H9 (cell line): ENCODE data around the gene SCN1B. TPM values are rescaled to one million over a fixed set of nuclear protein-coding genes. Genes with fewer than 3 reads are reported as not detected.

Experiments
- DNase-seq: peaks from one replicate; pipeline ENCODE4 v3.0.0-alpha.2; 2017
- H2AFZ ChIP-seq: one replicate; pipeline ENCODE4 v1.6.1; 2013; ENCODE audit warnings: mild to moderate bottlenecking, low read length, control low read depth, moderate library complexity
- H2AK5ac ChIP-seq: 2 replicates; pipeline ENCODE4 v1.6.1; 2013; ENCODE audit warnings: low read length, control low read depth, mixed read lengths; ENCODE audit not compliant: insufficient read length
- H2BK120ac ChIP-seq: one replicate; pipeline ENCODE4 v1.6.1; 2013; ENCODE audit warnings: low read depth, mild to moderate bottlenecking, low read length, control low read depth, inconsistent platforms; ENCODE audit not compliant: poor library complexity, severe bottlenecking
- H2BK12ac ChIP-seq: 2 replicates; pipeline ENCODE4 v1.6.1; 2013; ENCODE audit warnings: low read length, control low read depth, mixed read lengths, low read depth; ENCODE audit not compliant: insufficient read length
- H2BK15ac ChIP-seq: 2 replicates; pipeline ENCODE4 v1.6.1; 2013; ENCODE audit warnings: low read depth, low read length, control low read depth
- H2BK20ac ChIP-seq: one replicate; pipeline ENCODE4 v1.6.1; 2013; ENCODE audit warnings: low read depth, mild to moderate bottlenecking, low read length, control low read depth, inconsistent platforms; ENCODE audit not compliant: poor library complexity, severe bottlenecking
- H2BK5ac ChIP-seq: 2 replicates; pipeline ENCODE4 v1.6.1; 2013; ENCODE audit warnings: low read length, control low read depth, mixed read lengths; ENCODE audit not compliant: insufficient read length
- H3K14ac ChIP-seq: 2 replicates; pipeline ENCODE4 v1.6.1; 2013; ENCODE audit warnings: low read length, control low read depth; ENCODE audit not compliant: insufficient read depth
- H3K18ac ChIP-seq: 2 replicates; pipeline ENCODE4 v1.6.1; 2013; ENCODE audit warnings: low read depth, mild to moderate bottlenecking, mixed read lengths, low read length, control low read depth; ENCODE audit not compliant: insufficient read length
- H3K23ac ChIP-seq: 2 replicates; pipeline ENCODE4 v1.6.1; 2013; ENCODE audit warnings: low read length, control low read depth, mixed read lengths, low read depth; ENCODE audit not compliant: insufficient read length
- H3K23me2 ChIP-seq: 2 replicates; pipeline ENCODE4 v1.6.1; 2013; ENCODE audit warnings: low read depth, mild to moderate bottlenecking, mixed read lengths, low read length, control low read depth; ENCODE audit not compliant: insufficient read length, poor library complexity, severe bottlenecking
- H3K27ac ChIP-seq: 2 replicates; pipeline ENCODE4 v1.5.1; 2013; ENCODE audit warnings: low read length, control low read depth, mixed read lengths, low read depth; ENCODE audit not compliant: insufficient read length
- H3K27me3 ChIP-seq: 2 replicates; pipeline ENCODE4 v1.6.1; 2013; ENCODE audit warnings: low read length, control low read depth, inconsistent platforms; ENCODE audit not compliant: insufficient read depth
- H3K4ac ChIP-seq: 2 replicates; pipeline ENCODE4 v1.6.1; 2013; ENCODE audit warnings: low read depth, mild to moderate bottlenecking, control low read depth, inconsistent platforms, low read length, moderate library complexity
- H3K4me1 ChIP-seq: 2 replicates; pipeline ENCODE4 v1.6.1; 2013; ENCODE audit warnings: low read length, control low read depth, inconsistent platforms; ENCODE audit not compliant: insufficient read depth
- H3K4me2 ChIP-seq: 2 replicates; pipeline ENCODE4 v1.6.1; 2013; ENCODE audit warnings: low read length, control low read depth, mixed read lengths; ENCODE audit not compliant: insufficient read length, insufficient read depth
- H3K56ac ChIP-seq: 2 replicates; pipeline ENCODE4 v1.6.1; 2013; ENCODE audit warnings: low read depth, mild to moderate bottlenecking, mixed read lengths, low read length, control low read depth; ENCODE audit not compliant: insufficient read length
- H3K79me1 ChIP-seq: 2 replicates; pipeline ENCODE4 v1.6.1; 2013; ENCODE audit warnings: low read depth, mild to moderate bottlenecking, moderate library complexity, low read length, control low read depth, inconsistent platforms; ENCODE audit not compliant: insufficient read depth, poor library complexity, severe bottlenecking
- H3K79me2 ChIP-seq: 2 replicates; pipeline ENCODE4 v1.6.1; 2013; ENCODE audit warnings: low read length, control low read depth, inconsistent platforms; ENCODE audit not compliant: insufficient read depth
- H3K9ac ChIP-seq: 2 replicates; pipeline ENCODE4 v1.6.1; 2013; ENCODE audit warnings: low read length, control low read depth, mixed read lengths; ENCODE audit not compliant: insufficient read length; ENCODE audit errors: extremely low read depth
- H3K9me3 ChIP-seq: one replicate; pipeline ENCODE4 v1.6.1; 2013; ENCODE audit warnings: low read depth, low read length, inconsistent platforms; ENCODE audit not compliant: control insufficient read depth
- H3T11ph ChIP-seq: one replicate; pipeline ENCODE4 v1.6.1; 2013; ENCODE audit warnings: mild to moderate bottlenecking, low read length, control low read depth, inconsistent platforms
- H4K20me1 ChIP-seq: one replicate; pipeline ENCODE4 v1.6.1; 2013; ENCODE audit not compliant: control insufficient read depth, insufficient read length, insufficient read depth
- H4K5ac ChIP-seq: 2 replicates; pipeline ENCODE4 v1.6.1; 2013; ENCODE audit warnings: low read depth, mild to moderate bottlenecking, mixed read lengths, low read length, control low read depth; ENCODE audit not compliant: insufficient read length
- H4K8ac ChIP-seq: replicated peaks from 2 replicates; pipeline ENCODE4 v1.6.1; 2013; ENCODE audit warnings: low read length, control low read depth, mixed read lengths, low read depth; ENCODE audit not compliant: insufficient read length
- H4K91ac ChIP-seq: 2 replicates; pipeline ENCODE4 v1.6.1; 2013; ENCODE audit warnings: low read depth, mild to moderate bottlenecking, moderate library complexity, mixed read lengths, low read length, control low read depth; ENCODE audit not compliant: insufficient read length
- H3K27ac Mint-ChIP-seq, 3 experiments: 2 replicates in 2 of 3; 3 replicates in 1 of 3; pipeline ENCODE4 v1.8.0; 2020 to 2021; ENCODE audit warnings: mixed read lengths in 3 of 3, mild to moderate bottlenecking in 1 of 3, moderate library complexity in 1 of 3
- H3K27me3 Mint-ChIP-seq: 2 replicates; pipeline ENCODE4 v1.8.0; 2021; ENCODE audit warnings: low read depth, mild to moderate bottlenecking, moderate library complexity, mixed read lengths
- H3K36me3 Mint-ChIP-seq, 3 experiments: 2 replicates in 2 of 3; 3 replicates in 1 of 3; pipeline ENCODE4 v1.8.0; 2020 to 2021; ENCODE audit warnings: low read depth in 3 of 3, mixed read lengths in 3 of 3; ENCODE audit not compliant: insufficient read depth in 1 of 3
- H3K4me1 Mint-ChIP-seq, 2 experiments: 2 replicates each; pipeline ENCODE4 v1.8.0; 2020; ENCODE audit warnings: mixed read lengths in 2 of 2
- H3K4me3 Mint-ChIP-seq, 2 experiments: 2 replicates in 1 of 2; 3 replicates in 1 of 2; pipeline ENCODE4 v1.8.0; 2020 to 2021; ENCODE audit warnings: mild to moderate bottlenecking in 2 of 2, mixed read lengths in 2 of 2, moderate library complexity in 1 of 2
- H3K9me3 Mint-ChIP-seq, 2 experiments: 2 replicates in 1 of 2; 3 replicates in 1 of 2; pipeline ENCODE4 v1.8.0; 2020; ENCODE audit warnings: mild to moderate bottlenecking in 2 of 2, mixed read lengths in 2 of 2, moderate library complexity in 1 of 2
- CTCF ChIP-seq: fragments of 200-600 bp; sonication (generic); conservative IDR thresholded peaks from 3 replicates; pipeline ENCODE4 v1.8.0; 2021; ENCODE audit warnings: antibody characterized with exemption, mild to moderate bottlenecking
- WGBS: extraction: QIAGEN DNeasy Blood & Tissue Kit; methylation state at CpG from one replicate; pipeline ENCODE4 v1.1.7; 2013; ENCODE audit warnings: missing lambda C conversion rate, low lambda C conversion rate, mixed read lengths; ENCODE audit not compliant: insufficient read length; ENCODE audit errors: extremely low coverage; 5-methylcytosine and 5-hydroxymethylcytosine counted together
- total RNA-seq: library from RNA; stranded (reverse); gene quantifications from 2 replicates; pipeline ENCODE4 v1.2.1, GENCODE V29; 2021

SCN1B gene
- total RNA-seq, 1 experiment from 2014 or later = 3.8 TPM

- H3K4me1 ChIP-seq = no peaks in the 10 kb centered on the region; the same call in 1 of the 2 replicates
- no peak overlapping the region for H2AFZ ChIP-seq
- no peaks in the 10 kb centered on the region; the same call in 1 of the 2 replicates for H3K27me3 Mint-ChIP-seq
- DNase-seq = no peak
- H3K79me2 ChIP-seq = no peaks in the 10 kb centered on the region
- H2BK15ac ChIP-seq = no peak overlapping the region
- H3K4me3 Mint-ChIP-seq = no peak overlapping the region
- no peaks in the 10 kb centered on the region for H3K79me1 ChIP-seq
- no peaks in the 10 kb centered on the region for H3K9me3 Mint-ChIP-seq
- no peak overlapping the region for H2BK120ac ChIP-seq
- peaks cover 14 to 24% of the 10 kb centered on the region in 2 experiments for H3K4me1 Mint-ChIP-seq
- no peak overlapping the region; the same call in 1 of the 2 replicates for H3K14ac ChIP-seq
- no peak overlapping the region for H2BK5ac ChIP-seq
- no peak for TF ChIP-seq CTCF
- no peak overlapping the region for H3K27ac Mint-ChIP-seq
- no peak overlapping the region for H2AK5ac ChIP-seq
- H3K18ac ChIP-seq = no peak overlapping the region
- no peak overlapping the region for H4K8ac ChIP-seq
- no peak overlapping the region for H3K23ac ChIP-seq
- H4K5ac ChIP-seq = no peak overlapping the region
- no peak overlapping the region for H4K91ac ChIP-seq
- no peaks in the 10 kb centered on the region for H3K36me3 Mint-ChIP-seq
- H3K56ac ChIP-seq = no peak overlapping the region
- H2BK12ac ChIP-seq = no peak overlapping the region
- no peaks in the 10 kb centered on the region for H3K27me3 ChIP-seq
- no peaks in the 10 kb centered on the region for H3K9me3 ChIP-seq
- no peak overlapping the region for H3T11ph ChIP-seq
- H2BK20ac ChIP-seq = no peak overlapping the region
- no peak overlapping the region for H3K4ac ChIP-seq
- no CpG with 5 or more reads among the region's 8 CpGs for WGBS
- H3K9ac ChIP-seq = no peak overlapping the region
- no peak overlapping the region for H3K27ac ChIP-seq
- no peak overlapping the region for H3K4me2 ChIP-seq
- peaks cover 2% of the 10 kb centered on the region for H4K20me1 ChIP-seq
- no peaks in the 10 kb centered on the region for H3K23me2 ChIP-seq
Measured at GRCh38 chr19:35088131-35088913, 58.1 kb downstream of the SCN1B start.
